ENCODE data around the gene IL17RA.

Gene IL17RA

GRCh38 chr22:17161991-17162390 is 77.2 kb downstream of the IL17RA start:
- DNase-seq: no peak

- DNase-seq: no peak
Observed at GRCh38 chr22:17162731-17163130, 77.9 kb downstream of the IL17RA start.

- DNase-seq: peak; percentile 19
Observed at GRCh38 chr22:17164392-17165024, 79.7 kb downstream of the IL17RA start.
